Activated CD8-positive, alpha-beta T cell treated with anti-CD3 and anti-CD28 coated beads, Interleukin-2, amount 10 ng/mL, durations not matched to agents 7 days and 5 days (primary cell): Measurements from ENCODE around the gene TTC17. TPM values are rescaled to one million over a fixed set of nuclear protein-coding genes. Genes with fewer than 3 reads are reported as not detected.
"Not testable (repeated sequence)": the region's sequence is repeated elsewhere in the genome, so short reads cannot be mapped to it uniquely, and the experiment has no call there.

Source experiments
- ATAC-seq: fragments of 150-1000 bp; cut with Tn5 transposase; one replicate; pipeline ENCODE4 v1.10.0; 2021; ENCODE audit warnings: moderate library complexity
- CTCF ChIA-PET: fragments of 350-600 bp; sonication (Branson Sonifier 250); formaldehyde crosslinking; loops from one replicate; lab custom pipeline; 2021; ENCODE audit warnings: antibody characterized with exemption; lab: Charles Lee
- POLR2A ChIA-PET: fragments of 350-600 bp; sonication (Branson Sonifier 250); formaldehyde crosslinking; loops from one replicate; lab custom pipeline; 2021; ENCODE audit warnings: antibody characterized with exemption; lab: Charles Lee
- DNase-seq: peaks from one replicate; pipeline ENCODE4 v3.0.0-alpha.2; 2020
- H3K27ac Mint-ChIP-seq: one replicate; pipeline ENCODE4 v1.8.0; 2021; ENCODE audit warnings: mild to moderate bottlenecking, mixed read lengths
- H3K27me3 Mint-ChIP-seq: one replicate; pipeline ENCODE4 v1.8.0; 2021; ENCODE audit warnings: low read depth, mixed read lengths
- H3K36me3 Mint-ChIP-seq: one replicate; pipeline ENCODE4 v1.8.0; 2021; ENCODE audit warnings: low read depth, mixed read lengths
- H3K4me1 Mint-ChIP-seq: one replicate; pipeline ENCODE4 v1.8.0; 2021; ENCODE audit warnings: low read depth, mixed read lengths
- H3K4me3 Mint-ChIP-seq: one replicate; pipeline ENCODE4 v1.8.0; 2021; ENCODE audit warnings: mild to moderate bottlenecking, mixed read lengths
- H3K9me3 Mint-ChIP-seq: one replicate; pipeline ENCODE4 v1.8.0; 2022; ENCODE audit warnings: mixed read lengths; ENCODE audit not compliant: insufficient read depth
- total RNA-seq, 2 experiments: library from RNA; stranded (reverse); gene quantifications; one replicate each; pipeline ENCODE4 v1.2.3, GENCODE V29; 2021

Gene TTC17
- total RNA-seq, 2 experiments from 2014 or later, result 56.9 to 60.5 TPM

DNA sequence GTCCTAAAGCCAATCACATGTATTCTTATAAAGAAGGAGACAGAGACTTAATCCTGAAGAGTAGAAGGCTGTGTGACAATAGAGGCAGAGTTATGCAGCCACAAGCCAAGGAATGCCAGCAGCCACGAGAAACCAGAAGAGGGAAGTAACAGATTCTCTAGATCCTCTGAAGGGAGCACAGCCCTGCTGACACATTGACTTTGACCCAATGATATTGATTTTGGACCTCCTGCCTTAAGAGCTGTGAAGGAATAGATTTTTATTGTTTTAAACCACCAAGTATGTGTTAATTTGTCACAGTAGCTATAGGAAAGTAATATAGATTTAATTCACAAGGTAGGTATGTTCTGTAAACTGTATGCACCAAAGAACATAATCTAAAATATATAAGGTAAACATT is 103.6 kb downstream of the TTC17 start:
- peaks cover 84% of the 10 kb centered on the region for H3K36me3 Mint-ChIP-seq
- no peak overlapping the region for H3K27ac Mint-ChIP-seq
- ChIA-PET POLR2A (no interaction called here), CTCF (no interaction called here)
- H3K4me1 Mint-ChIP-seq, result no peaks in the 10 kb centered on the region
- H3K4me3 Mint-ChIP-seq, result no peak overlapping the region
- DNase-seq (no peak), ATAC-seq (no peak)
- no peaks in the 10 kb centered on the region for H3K27me3 Mint-ChIP-seq
- H3K9me3 Mint-ChIP-seq, result peaks cover 9% of the 10 kb centered on the region

DNA sequence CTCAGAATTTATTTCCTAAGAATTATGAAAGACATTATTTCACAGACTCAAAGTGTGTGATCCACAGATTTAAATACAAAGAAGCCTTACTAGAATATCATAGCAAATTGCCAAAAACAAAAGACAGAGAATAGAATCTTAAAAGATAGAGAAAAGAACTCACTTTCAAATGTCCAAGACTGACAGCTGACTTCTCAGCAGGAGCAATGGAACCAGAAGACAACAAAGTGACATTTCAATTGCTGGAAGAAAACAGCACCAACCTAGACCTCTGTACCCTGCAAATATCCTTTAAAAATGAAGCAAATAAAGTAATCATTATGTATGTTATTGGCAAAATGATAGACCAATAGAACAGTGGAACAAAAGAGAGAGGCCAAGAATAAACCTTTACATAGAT is 109.2 kb downstream of the TTC17 start:
- Mint-ChIP-seq H3K9me3 (peaks cover 11% of the 10 kb centered on the region), H3K4me1 (no peaks in the 10 kb centered on the region), H3K4me3 (no peak overlapping the region), H3K27me3 (no peaks in the 10 kb centered on the region), H3K36me3 (peaks cover 67% of the 10 kb centered on the region), H3K27ac (no peak overlapping the region)
- no peak for DNase-seq
- ChIA-PET POLR2A (no interaction called here), CTCF (no interaction called here)
- ATAC-seq, result no peak

DNA sequence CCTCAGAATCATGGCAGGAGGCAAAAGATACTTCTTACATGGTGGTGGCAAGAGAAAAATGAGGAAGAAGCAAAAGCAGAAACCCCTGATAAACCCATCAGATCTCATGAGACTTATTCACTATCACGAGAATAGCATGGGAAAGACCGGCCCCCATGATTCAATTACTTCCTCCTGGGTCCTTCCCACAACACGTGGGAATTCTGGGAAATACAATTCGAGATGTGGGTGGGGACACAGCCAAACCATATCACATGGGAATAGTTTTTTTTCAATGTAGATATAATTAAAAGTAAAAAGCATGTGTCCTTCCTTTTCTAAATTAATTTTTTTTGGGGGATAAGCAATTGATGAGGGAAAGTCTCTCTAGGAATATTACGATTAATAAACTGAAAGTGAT is 118.8 kb downstream of the TTC17 start:
- DNase-seq, POLR2A ChIA-PET, H3K4me3 Mint-ChIP-seq, H3K27me3 Mint-ChIP-seq, CTCF ChIA-PET, H3K27ac Mint-ChIP-seq, H3K4me1 Mint-ChIP-seq, ATAC-seq: not testable (repeated sequence)
- Mint-ChIP-seq H3K36me3 (peaks cover 48% of the 10 kb centered on the region), H3K9me3 (peaks cover 22% of the 10 kb centered on the region)

- Mint-ChIP-seq H3K36me3 (peaks cover 25% of the 10 kb centered on the region), H3K9me3 (peaks cover 4% of the 10 kb centered on the region), H3K4me1 (no peaks in the 10 kb centered on the region), H3K4me3 (no peak overlapping the region), H3K27ac (no peak overlapping the region), H3K27me3 (no peaks in the 10 kb centered on the region)
- CTCF ChIA-PET, result no interaction called here
- ATAC-seq (no peak), DNase-seq (no peak)
- POLR2A ChIA-PET, result no interaction called here
Observed at GRCh38 chr11:43486141-43486540, 127.4 kb downstream of the TTC17 start.

GRCh38 chr11:43489869-43490465 is 131.2 kb downstream of the TTC17 start:
- Mint-ChIP-seq H3K27me3 (no peaks in the 10 kb centered on the region), H3K9me3 (no peaks in the 10 kb centered on the region), H3K36me3 (peaks cover 30% of the 10 kb centered on the region), H3K4me3 (no peak overlapping the region), H3K27ac (no peak overlapping the region), H3K4me1 (no peaks in the 10 kb centered on the region)
- DNase-seq, result no peak
- no peak for ATAC-seq
- ChIA-PET POLR2A (no interaction called here), CTCF (interaction anchor here (1.2 kb wide), 1 partner anchor 11 kb away, joined by 3 read pairs; no protein-coding TSS in a partner anchor)

DNA sequence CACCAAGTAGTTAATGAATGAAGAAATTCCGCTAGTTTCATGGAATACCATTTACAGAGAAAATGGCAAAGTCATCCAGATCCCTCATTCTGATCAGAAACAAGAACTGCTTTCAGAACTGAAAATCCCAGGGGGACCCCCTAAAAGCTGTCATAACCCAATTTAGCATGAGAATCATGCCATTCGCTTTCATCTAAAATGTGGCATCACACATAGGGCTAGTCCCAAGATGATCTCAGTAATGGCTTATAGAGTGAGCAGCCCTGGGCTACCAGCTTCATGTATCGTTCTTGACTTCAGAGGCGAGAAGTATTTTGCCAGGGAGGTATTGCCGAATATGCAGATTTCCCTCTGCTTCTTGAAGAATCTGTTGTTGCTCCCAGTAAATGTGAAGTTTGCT is 134.0 kb downstream of the TTC17 start:
- Mint-ChIP-seq H3K9me3 (no peaks in the 10 kb centered on the region), H3K36me3 (peaks cover 31% of the 10 kb centered on the region), H3K27me3 (no peaks in the 10 kb centered on the region), H3K4me1 (no peaks in the 10 kb centered on the region), H3K4me3 (no peak overlapping the region), H3K27ac (no peak overlapping the region)
- POLR2A ChIA-PET, result no interaction called here
- CTCF ChIA-PET, result no interaction called here
- DNase-seq, result no peak
- ATAC-seq, result no peak

- no peak for ATAC-seq
- Mint-ChIP-seq H3K9me3 (no peaks in the 10 kb centered on the region), H3K27ac (no peak overlapping the region), H3K27me3 (no peaks in the 10 kb centered on the region), H3K4me3 (no peak overlapping the region), H3K36me3 (peaks cover 31% of the 10 kb centered on the region), H3K4me1 (no peaks in the 10 kb centered on the region)
- DNase-seq, result no peak
- ChIA-PET POLR2A (no interaction called here), CTCF (no interaction called here)
Observed at GRCh38 chr11:43493431-43493830, 134.7 kb downstream of the TTC17 start.

GRCh38 chr11:43497144-43497543 is 138.4 kb downstream of the TTC17 start:
- peaks cover 16% of the 10 kb centered on the region for H3K36me3 Mint-ChIP-seq
- H3K27me3 Mint-ChIP-seq, result peaks cover 5% of the 10 kb centered on the region
- CTCF ChIA-PET, result no interaction called here
- no peak overlapping the region for H3K4me3 Mint-ChIP-seq
- no peaks in the 10 kb centered on the region for H3K4me1 Mint-ChIP-seq
- H3K9me3 Mint-ChIP-seq, result no peaks in the 10 kb centered on the region
- no peak overlapping the region for H3K27ac Mint-ChIP-seq
- DNase-seq, result no peak
- POLR2A ChIA-PET, result interaction anchor here (1.3 kb wide), 1 partner anchor 8 kb away, joined by 3 read pairs; no protein-coding TSS in a partner anchor
- no peak for ATAC-seq

DNA sequence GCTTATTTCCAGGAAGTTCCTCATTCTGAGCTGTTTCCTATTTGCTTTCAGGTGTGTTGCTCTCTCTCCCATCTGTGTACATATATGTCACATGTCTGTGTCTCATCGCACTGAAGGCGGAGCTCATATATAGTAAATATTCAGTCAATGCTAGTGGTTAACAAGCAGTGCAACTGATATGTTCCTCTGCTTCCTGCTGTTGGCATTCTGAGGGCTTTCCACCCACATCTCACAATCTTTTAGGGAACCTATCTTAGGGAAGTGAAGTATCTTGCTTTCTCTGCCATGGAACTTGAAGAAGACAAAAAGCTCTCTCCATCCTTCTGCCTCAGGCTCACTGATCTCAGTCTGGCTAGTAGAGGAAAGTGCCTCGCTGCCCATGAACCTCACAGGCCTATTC is 139.8 kb downstream of the TTC17 start:
- H3K4me1 Mint-ChIP-seq, result no peaks in the 10 kb centered on the region
- H3K27me3 Mint-ChIP-seq, result peaks cover 5% of the 10 kb centered on the region
- no peak overlapping the region for H3K27ac Mint-ChIP-seq
- peaks cover 6% of the 10 kb centered on the region for H3K36me3 Mint-ChIP-seq
- H3K4me3 Mint-ChIP-seq, result no peak overlapping the region
- no peaks in the 10 kb centered on the region for H3K9me3 Mint-ChIP-seq
- ChIA-PET POLR2A (no interaction called here), CTCF (interaction anchor here (0.6 to 1.2 kb wide), 2 partner anchors 17 to 69 kb away, joined by 3 read pairs; no protein-coding TSS in a partner anchor)
- ATAC-seq, result no peak
- no peak for DNase-seq

DNA sequence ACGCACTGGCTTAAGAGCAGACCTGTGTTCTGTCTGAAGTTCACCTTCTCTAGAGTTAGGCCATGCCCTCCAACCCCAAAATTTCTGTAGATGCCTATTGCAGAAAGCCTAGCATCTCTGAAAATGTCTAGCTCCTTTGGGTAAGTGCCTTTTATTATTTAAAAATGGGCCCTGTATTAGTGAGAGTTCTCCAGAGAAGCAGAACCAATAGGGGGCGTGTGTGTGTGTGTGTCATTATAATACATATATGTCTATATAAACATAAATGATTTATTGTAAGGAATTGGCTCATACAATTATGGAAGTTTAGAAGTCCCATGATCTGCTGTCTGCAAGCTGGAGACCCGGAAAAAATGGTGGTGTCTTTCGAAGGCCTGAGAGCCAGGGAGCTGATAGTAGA is 144.7 kb downstream of the TTC17 start:
- peaks cover 9% of the 10 kb centered on the region for H3K4me1 Mint-ChIP-seq
- no peaks in the 10 kb centered on the region for H3K9me3 Mint-ChIP-seq
- no peak overlapping the region for H3K27ac Mint-ChIP-seq
- DNase-seq (no peak), ATAC-seq (no peak)
- POLR2A ChIA-PET, result no interaction called here
- H3K27me3 Mint-ChIP-seq, result peaks cover 5% of the 10 kb centered on the region
- no peak overlapping the region for H3K4me3 Mint-ChIP-seq
- CTCF ChIA-PET, result interaction anchor here (0.6 kb wide), 1 partner anchor 221 kb away, joined by 3 read pairs; no protein-coding TSS in a partner anchor
- no peaks in the 10 kb centered on the region for H3K36me3 Mint-ChIP-seq

GRCh38 chr11:43504316-43504950 is 145.7 kb downstream of the TTC17 start:
- ChIA-PET POLR2A (interaction anchor here (1.2 kb wide), 1 partner anchor 7 kb away, joined by 3 read pairs; no protein-coding TSS in a partner anchor), CTCF (interaction anchor here (1.0 to 1.1 kb wide), 2 partner anchors 70 to 347 kb away, joined by 3 read pairs; no protein-coding TSS in a partner anchor)
- peaks cover 12% of the 10 kb centered on the region for H3K4me1 Mint-ChIP-seq
- no peak for ATAC-seq
- H3K4me3 Mint-ChIP-seq, result no peak overlapping the region
- H3K36me3 Mint-ChIP-seq, result no peaks in the 10 kb centered on the region
- no peak for DNase-seq
- H3K27ac Mint-ChIP-seq, result no peak overlapping the region
- no peaks in the 10 kb centered on the region for H3K9me3 Mint-ChIP-seq
- peaks cover 5% of the 10 kb centered on the region for H3K27me3 Mint-ChIP-seq

- ChIA-PET POLR2A (interaction anchor here (1.2 kb wide), 1 partner anchor 8 kb away, joined by 3 read pairs; no protein-coding TSS in a partner anchor), CTCF (interaction anchor here (1.0 to 1.1 kb wide), 2 partner anchors 69 to 347 kb away, joined by 3 read pairs; no protein-coding TSS in a partner anchor)
- ATAC-seq (no peak), DNase-seq (no peak)
- Mint-ChIP-seq H3K27me3 (peaks cover 7% of the 10 kb centered on the region), H3K4me1 (peaks cover 12% of the 10 kb centered on the region), H3K27ac (no peak overlapping the region), H3K4me3 (no peak overlapping the region), H3K36me3 (no peaks in the 10 kb centered on the region), H3K9me3 (no peaks in the 10 kb centered on the region)
Observed at GRCh38 chr11:43505171-43505570, 146.5 kb downstream of the TTC17 start.
